ENCODE data around the gene EEF1A2. TPM values are rescaled to one million over a fixed set of nuclear protein-coding genes. Genes with fewer than 3 reads are reported as not detected.

EEF1A2 gene
- total and polyA plus RNA-seq, 8 donors, result 0.27 to 0.62 (median 0.39) TPM

GRCh38 chr20:63522981-63523611 is 24.2 kb upstream of the EEF1A2 start:
- Histone ChIP-seq H3K27ac (no peak overlapping the region), H3K36me3 (peaks cover 0 to 19% of the 10 kb centered on the region in 2 donors), H3K9me3 (peaks cover 0 to 9% of the 10 kb centered on the region in 2 donors), H3K4me1 (peaks cover 11 to 36% of the 10 kb centered on the region in 2 donors), H3K27me3 (peaks cover 0 to 14% of the 10 kb centered on the region in 2 donors), H3K4me3 (no peak overlapping the region)
- intact Hi-C loops (cut with DNase I), result no loop called here
- TF ChIP-seq CTCF (IDR thresholded peaks at IDR 0.05), result no peak
- ATAC-seq (no peak), DNase-seq (peak in 2 of 4 donors; percentile 34 to 69)

- no peak for TF ChIP-seq CTCF (IDR thresholded peaks at IDR 0.05)
- Histone ChIP-seq H3K36me3 (peaks cover 0 to 19% of the 10 kb centered on the region in 2 donors), H3K9me3 (peaks cover 0 to 9% of the 10 kb centered on the region in 2 donors), H3K27ac (no peak overlapping the region), H3K4me3 (peak overlapping the region; percentile 83 to 86), H3K4me1 (peaks cover 11 to 36% of the 10 kb centered on the region in 2 donors), H3K27me3 (peaks cover 0 to 14% of the 10 kb centered on the region in 2 donors)
- intact Hi-C loops (cut with DNase I), result no loop called here
- peak in 1 of 4 donors; percentile 33 for DNase-seq
- ATAC-seq, result no peak
Observed at GRCh38 chr20:63522091-63522868, 23.4 kb upstream of the EEF1A2 start.

- peaks cover 0 to 9% of the 10 kb centered on the region in 2 donors for H3K9me3 ChIP-seq
- peaks cover 0 to 14% of the 10 kb centered on the region in 2 donors for H3K27me3 ChIP-seq
- ATAC-seq (no peak), DNase-seq (peak in 1 of 4 donors; percentile 78)
- no peak overlapping the region for H3K27ac ChIP-seq
- H3K4me1 ChIP-seq, result peaks cover 11 to 36% of the 10 kb centered on the region in 2 donors
- intact Hi-C loops (cut with DNase I), result no loop called here
- peaks cover 0 to 19% of the 10 kb centered on the region in 2 donors for H3K36me3 ChIP-seq
- no peak for TF ChIP-seq CTCF (IDR thresholded peaks at IDR 0.05)
- peak overlapping the region; percentile 83 to 86 for H3K4me3 ChIP-seq
Observed at GRCh38 chr20:63521602-63522001, 22.7 kb upstream of the EEF1A2 start.

- no peak for TF ChIP-seq CTCF (IDR thresholded peaks at IDR 0.05)
- Histone ChIP-seq H3K9me3 (peaks cover 0 to 9% of the 10 kb centered on the region in 2 donors), H3K4me3 (peak overlapping the region; percentile 83 to 86), H3K36me3 (peaks cover 0 to 19% of the 10 kb centered on the region in 2 donors), H3K4me1 (peaks cover 11 to 36% of the 10 kb centered on the region in 2 donors), H3K27ac (peak overlapping the region; percentile 86 to 95), H3K27me3 (peaks cover 0 to 14% of the 10 kb centered on the region in 2 donors)
- intact Hi-C loops (cut with DNase I), result no loop called here
- peak; percentile 79 for ATAC-seq
- peak; percentile 72 to 92 (median 86) for DNase-seq
Observed at GRCh38 chr20:63520934-63521601, 22.2 kb upstream of the EEF1A2 start.

All from left lung (tissue), 10 donors.